HG02678 (cell line): ENCODE data around the gene SLC23A3.

ENCODE experiments used
- ATAC-seq: cut with Tn5 transposase; IDR thresholded peaks from one replicate; pipeline ENCODE4 v1.9.1; 2021; ENCODE audit warnings: mild to moderate bottlenecking, moderate library complexity; ENCODE audit not compliant: unreplicated experiment

The SLC23A3 gene

DNA sequence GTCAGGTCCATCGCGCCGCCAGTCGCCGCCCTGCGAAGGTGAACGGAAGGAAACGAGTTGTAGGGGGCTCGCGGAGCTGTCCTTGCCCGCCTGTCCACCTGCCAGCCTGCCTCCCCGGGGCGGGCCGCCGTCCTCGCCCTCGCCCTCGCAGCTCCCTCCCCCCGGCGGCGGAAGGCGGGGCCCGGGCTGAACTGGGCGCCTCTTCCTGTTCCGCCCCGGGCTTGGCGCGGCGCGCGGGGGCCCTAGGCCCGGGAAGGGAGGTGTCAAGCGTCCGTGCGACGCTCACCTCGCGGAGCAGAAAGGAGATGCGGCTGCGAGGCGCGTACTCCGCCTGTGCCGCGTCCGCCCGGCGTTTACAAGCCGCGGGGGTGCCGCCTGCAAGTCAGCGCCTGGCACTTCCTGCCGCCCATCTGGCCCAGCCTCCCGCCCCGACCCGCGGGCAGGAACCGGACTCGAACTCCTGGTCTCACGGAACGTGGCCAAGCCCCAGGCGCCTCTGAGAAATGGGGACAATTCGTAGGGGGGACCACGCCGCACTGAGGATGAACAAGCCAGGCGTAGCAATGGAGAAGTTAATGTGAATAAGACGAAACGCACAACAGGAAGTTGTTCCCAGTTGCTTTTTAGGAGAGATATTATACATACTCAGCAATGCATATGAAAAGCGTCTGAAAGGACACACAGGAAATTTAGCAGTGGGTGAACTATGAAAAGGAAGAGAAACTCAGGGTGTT, 7.2 kb upstream of the SLC23A3 start, which contains the start of gene CNPPD1:
Gene CNPPD1, minus strand, starts transcription at position 108 of the 734 bp plus-strand sequence. Its CDS starts 97 bp downstream, at position 11.
- peak; percentile 70 for ATAC-seq

DNA sequence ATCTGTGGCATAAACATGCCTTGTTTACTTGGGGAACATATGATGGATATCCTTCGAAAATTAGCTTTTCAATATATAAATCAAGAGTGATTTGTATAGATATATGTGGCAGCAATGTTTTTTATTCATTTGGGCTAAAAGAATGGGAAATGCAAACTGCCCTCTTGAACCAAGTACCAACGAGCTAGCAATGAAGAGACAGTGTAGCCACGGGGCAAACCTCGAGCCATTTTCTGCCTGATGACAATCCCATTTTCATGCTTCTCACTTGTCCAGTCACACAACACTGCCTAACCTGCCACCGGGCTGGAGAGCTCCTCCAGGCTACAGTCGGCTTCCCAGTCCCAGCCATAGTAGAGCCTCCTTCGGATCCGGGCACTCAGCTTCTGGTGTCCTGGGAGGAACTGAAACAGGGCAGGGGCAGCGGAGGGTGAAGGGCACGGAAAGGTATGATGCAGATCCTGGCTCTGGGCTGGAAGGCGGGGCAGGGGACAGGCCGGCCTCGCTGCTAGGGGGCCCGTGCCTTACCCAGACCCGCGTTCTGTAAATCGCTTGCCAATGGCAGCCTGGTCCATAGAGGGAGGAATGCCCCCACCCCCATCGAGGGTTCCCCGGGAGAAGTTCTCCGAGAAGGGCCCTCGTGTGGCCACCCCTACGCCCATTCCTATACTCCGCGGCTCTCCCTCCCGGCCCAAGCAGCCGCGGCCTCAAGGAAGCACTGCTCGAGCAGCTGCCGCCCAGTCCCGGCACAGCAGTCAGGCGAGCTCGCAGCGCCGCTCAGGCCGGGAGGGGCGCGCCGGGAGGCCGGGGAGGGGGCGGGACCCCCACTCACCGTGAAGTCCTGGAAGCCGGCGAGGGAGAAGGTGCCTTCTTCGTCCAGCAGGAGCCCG, 6.3 kb upstream of the SLC23A3 start:
- ATAC-seq = peak; percentile 30

DNA sequence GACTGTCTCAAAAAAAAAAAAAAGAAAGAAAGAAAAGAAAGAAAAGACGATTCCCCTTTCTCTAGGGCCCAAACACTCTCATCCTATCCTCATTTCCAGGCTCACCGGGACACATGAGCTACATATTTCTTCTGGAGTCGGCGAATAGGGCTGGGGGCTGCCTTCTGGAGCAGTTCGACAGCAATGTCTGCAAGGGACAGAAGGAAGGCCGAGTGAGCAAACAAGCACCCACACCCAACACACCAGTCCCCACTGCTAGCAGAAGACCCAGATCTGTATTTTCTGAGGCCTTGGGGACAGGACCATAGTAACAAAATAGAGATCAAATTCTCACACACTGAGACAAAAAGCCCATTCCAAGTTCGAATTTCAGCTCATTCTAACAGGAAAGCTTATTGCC, 5.7 kb upstream of the SLC23A3 start:
- ATAC-seq = no peak

DNA sequence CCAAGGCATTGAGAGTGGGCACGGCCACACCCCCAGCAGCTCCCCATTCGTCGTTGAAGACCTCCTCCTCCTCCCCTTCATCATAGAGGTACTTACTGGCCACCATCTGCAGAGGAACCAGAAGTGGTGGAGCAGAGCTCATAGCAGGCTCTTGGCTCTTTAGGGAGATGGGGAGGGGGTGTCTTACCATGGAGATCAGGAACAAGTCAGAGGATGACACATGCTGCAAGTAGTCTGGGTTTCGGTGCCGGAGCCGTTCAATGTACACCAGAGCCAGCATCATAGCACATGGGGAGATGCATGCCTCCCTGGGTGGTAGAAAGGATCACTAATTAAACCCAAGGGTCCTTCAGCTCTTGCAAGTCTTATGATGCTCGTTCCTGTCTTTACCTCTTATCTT, 5.0 kb upstream of the SLC23A3 start:
- ATAC-seq = no peak

- ATAC-seq = no peak
These were observed 4.3 kb upstream of the SLC23A3 start for GRCh38 chr2:219174146-219174545.

DNA sequence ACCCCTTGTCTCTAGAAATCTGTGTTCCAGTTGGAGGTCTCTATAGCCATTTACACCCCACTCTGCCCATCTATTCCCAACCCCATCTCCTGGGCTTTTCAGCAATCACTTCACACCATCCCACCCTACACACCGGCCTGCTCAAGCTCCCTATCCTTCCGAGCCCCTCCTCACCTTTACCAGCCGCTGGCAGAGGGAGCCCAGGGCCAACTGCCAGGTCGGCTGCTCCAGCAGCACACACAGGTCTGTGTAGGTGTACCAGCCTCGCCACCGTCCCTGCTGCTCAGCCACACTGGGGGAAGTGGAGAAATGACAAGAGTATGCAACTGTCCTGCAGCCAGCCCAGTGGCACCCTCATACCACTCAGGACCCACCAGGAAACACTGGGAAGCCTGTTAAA, 3.3 kb upstream of the SLC23A3 start:
- ATAC-seq = no peak

DNA sequence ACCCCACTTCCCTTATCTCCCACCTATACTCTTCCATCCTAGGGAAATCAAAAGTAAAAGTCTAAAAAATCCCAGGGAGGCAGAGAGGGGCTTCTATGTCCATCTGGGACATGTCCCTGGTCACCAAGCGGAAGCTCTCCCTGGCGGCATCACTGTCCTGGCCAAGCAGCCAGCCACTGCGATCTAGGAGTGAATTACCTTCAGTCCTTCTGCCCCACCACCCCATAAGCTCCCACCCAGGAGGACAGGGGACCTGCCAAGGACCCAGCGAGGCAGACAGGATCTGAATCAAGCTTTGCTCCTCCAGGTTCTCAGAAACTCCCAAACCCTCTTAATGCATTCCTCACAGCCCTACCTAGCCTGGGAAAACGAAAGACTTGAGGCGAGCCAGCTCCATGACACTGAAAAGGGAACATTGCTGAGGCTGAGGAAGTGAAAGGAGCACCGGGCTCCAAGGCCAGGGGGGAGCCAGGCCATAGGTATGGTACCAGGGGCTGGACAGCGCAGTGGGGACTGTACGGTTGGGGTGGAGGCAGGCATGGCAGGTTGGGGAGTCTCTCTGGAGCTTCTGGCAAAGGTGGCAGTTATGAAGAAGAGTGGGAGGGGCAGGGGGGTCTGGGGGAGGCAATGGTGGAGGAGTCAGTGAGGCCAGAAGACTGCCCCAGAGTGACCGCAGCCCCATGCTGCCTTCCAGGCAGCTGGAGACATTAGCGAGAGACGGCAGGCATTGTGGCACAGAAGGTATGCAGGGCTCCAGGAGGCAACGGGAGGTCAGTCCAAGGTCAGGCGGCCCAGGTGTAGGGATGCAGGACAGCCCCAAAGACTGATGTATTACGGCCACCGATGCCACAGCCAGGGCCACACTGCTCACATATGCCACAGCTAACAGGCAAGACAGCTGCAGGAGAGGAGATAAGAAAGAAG, 2.7 kb upstream of the SLC23A3 start:
- no peak for ATAC-seq

DNA sequence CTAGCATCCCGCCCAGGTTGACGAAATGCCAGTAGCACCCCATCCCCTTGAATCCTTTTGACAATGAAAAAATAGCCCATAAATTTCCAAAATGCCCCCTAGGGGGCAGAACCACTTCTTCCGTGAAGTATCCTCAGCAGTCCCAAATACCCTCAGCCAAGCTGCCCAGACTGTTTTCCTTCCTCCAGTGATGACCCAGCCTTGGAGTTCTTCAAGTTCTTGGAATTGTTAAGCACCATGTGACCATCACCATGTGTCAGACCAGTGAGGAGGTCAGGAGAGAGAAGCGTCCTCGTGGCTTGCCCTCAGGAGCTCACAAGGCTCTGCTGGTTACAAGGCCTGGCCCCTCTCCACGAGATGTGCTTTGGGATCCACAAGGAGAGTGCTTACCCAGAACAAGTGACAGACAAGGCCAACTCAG, 1.4 kb upstream of the SLC23A3 start:
- ATAC-seq = no peak

DNA sequence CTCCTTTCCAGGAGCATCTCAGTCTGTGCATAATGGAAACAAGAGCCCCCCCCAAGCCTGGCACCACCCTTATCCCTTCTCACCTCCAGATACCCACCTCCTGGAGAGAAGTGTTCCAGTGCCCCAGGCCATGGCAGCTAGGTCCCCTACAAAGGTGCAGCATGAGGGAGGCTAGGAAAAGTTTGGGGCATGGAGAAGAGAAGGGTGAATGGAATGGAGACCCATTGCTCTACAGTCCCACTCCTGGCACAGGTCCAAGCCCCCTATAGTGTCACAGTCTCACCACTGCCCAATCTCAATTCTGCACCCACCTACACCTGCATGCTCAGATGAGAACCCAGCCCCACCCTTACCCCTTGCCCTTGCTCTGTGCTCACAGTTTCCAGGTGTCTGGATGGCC, 897 bp downstream of the SLC23A3 start:
- ATAC-seq = no peak

DNA sequence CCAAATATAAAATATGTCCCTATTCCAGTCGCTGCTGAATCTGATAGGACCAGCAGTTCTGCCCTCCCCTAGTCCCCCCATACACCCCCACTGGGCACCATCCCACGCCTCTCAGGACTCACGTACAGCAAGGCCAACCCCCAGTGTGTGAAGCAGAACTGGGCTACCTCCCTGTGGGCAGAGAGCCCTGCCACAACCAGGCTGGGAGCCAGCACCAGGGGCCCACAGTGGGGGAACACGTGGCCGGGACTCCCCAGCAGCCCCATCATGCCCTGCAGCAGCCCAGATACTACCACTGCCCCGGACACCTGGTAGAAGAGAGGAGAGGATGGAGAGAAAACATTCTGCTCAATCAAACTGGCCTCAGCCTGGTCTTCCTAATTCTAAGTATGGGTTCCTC, 1.3 kb downstream of the SLC23A3 start:
- ATAC-seq = no peak

GRCh38 chr2:219167997-219168396, 1.8 kb downstream of the SLC23A3 start:
- ATAC-seq = no peak

DNA sequence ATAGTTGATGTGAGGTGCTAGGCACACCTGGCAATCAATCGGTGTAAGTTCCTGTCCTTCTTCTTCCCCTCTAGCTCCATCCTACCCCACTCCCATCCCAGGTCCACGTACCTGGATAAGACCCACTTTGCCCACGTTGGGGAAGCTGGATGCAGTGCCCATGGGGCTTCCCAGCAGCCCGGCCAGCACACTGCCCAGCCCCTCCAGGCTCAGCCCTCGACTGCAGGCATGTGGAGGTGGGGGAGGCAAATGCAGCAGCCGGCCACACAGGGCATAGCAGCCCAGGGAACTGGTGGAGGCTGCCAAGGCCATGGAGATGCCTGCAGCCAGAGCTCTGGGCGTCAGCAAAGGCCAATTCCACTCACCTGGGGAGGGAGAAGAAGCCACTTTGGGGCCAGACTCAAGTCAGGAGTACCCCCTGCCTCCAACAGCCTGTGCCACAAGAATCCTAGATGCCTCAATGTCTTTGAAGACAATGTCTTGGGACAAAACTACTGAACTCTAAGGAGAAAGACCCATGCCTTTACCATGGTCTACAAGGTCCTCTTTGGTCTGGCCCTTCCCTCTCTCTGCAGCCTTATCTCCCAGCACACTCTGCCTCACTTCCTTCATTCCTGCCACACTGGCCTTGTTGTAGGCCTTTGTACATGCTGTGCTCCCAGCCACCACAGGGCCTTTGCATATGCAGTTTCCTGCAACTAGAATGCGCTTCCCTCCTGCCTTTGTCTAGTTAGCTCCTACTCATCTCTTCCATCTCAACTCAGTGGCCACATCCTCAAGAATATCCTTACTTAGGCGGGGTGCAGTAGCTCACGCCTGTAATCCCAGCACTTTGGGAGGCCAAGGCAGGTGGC, 4.5 kb downstream of the SLC23A3 start:
- no peak for ATAC-seq

DNA sequence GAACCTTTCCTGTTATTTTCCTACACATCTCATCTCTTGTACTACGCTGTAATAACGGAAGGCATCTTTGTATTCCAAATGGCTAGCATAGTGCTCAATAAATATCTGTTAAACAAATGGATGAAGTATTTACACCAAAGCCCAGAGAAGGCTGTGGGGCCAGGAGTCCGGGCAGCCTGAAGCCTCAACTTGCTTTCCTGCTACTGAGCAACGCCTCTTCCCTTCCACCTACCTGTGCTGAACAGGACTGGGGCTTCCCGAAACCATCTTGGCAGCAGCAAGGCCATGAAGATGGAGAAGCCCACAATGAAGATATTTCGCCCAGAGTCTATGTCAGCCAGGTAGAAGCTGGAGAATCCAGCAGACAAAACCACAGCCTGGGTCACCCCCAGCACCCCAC, 6.7 kb downstream of the SLC23A3 start:
- ATAC-seq = no peak

DNA sequence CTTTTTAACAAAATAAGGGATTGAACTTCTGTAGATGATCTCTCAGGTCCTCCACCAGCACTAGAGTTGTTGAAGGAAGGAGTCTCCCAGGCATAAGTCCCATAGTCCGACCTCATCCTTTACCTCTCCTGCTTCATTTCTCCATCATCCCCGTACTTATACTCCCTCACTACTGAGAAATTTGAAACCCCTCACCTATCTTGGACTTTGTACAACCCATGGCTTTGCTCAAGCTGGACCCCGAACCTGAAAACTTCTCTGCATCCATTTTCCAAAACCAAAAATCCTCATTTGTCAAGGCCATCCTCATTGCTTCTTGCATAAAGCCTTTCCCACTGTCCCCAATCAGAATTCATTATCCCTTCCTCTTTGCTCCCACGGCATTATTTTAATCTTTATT, 8.7 kb downstream of the SLC23A3 start:
- ATAC-seq = no peak

- ATAC-seq = peak; percentile 83
These were observed 9.4 kb downstream of the SLC23A3 start, which contains the start of gene NHEJ1 for GRCh38 chr2:219160186-219161017. Gene NHEJ1 (minus strand): TSS chr2:219160815. CDS start chr2:219158362, 2,453 bp downstream.

DNA sequence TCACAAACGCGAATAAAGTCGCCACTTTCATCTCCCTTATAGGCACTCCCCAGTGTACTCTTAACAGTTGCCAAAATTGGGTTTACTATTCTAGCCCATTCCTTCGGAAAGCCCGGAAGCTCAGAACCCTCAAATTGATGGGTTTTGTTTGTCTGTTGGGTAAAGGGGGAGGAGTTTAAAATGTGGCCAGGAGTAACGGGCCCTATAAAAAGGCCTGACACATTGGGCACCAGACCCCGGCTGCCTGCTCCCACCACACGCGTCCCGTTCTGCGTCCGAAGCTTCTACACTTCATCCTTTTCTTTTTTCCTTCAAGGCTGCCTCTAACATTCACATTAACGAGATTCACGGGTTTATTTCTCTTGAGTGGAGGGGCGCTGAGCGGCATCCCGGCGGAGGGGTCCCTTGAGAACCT, 10.1 kb downstream of the SLC23A3 start:
- no peak for ATAC-seq

DNA sequence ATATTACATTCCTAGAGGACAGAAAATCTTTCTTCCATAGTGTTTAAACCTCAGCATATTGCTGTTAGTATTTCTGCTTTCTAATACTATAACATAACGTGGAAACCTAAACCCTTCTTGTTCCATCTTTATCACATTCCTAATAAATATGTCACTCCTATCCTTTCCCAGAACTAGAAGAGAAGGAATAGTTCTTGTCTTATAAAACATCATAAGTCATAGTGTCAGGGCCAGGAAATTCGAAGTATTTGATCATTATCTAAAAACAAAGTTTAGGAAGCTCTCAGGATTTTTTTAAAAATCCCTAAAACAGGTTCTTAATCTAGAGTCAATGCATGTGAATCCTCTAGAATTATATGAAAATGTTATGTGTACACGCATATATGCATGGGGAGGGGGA, 11.2 kb downstream of the SLC23A3 start:
- ATAC-seq = no peak

GRCh38 chr2:219158025-219158424, 11.8 kb downstream of the SLC23A3 start:
- no peak for ATAC-seq

DNA sequence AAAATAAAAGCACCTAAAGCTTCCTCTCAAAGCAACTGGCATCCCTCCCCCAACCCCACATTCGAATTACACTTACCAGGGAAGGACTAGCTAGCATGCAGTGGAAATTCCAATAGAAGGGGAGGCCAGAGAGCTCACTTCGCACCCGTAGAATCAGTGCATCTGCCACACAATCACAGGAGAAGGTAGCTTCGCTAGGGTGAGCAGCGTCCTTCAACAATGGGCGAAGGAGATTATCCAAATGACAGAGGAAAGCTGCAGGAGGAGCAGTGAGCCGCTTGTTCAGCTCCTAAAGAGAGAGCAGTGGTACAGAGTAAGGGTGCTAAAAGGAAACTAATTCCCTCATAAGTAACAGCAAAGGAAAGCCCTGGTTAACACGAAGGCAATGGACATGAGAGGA, 12.4 kb downstream of the SLC23A3 start:
- no peak for ATAC-seq
